H1 (cell line): ENCODE results near the gene VIT. TPM values are rescaled to one million over a fixed set of nuclear protein-coding genes. Genes with fewer than 3 reads are reported as not detected.

Experiments
- CTCF ChIA-PET: fragments of 300-600 bp; sonication (Branson Sonifier 250); formaldehyde crosslinking; loops from one replicate; lab custom pipeline; 2021; ENCODE audit not compliant: partially characterized antibody; lab: Charles Lee
- POLR2A ChIA-PET: fragments of 300-600 bp; sonication (Branson Sonifier 250); formaldehyde crosslinking; loops from one replicate; lab custom pipeline; 2021; ENCODE audit warnings: inconsistent platforms; ENCODE audit not compliant: partially characterized antibody; lab: Charles Lee
- DNase-seq, 2 experiments: peaks; one replicate each; pipeline versions ENCODE4 v3.0.0 to v3.0.0-alpha.2; 2010 to 2022; ENCODE audit warnings: low spot score in 2 of 2, low read depth in 1 of 2, mixed read lengths in 1 of 2
- FAIRE-seq: peaks from 2 replicates; lab custom pipeline; 2011; peaks lifted over from hg19 to GRCh38; lab: Jason Lieb, UNC
- H2AFZ ChIP-seq: 2 replicates; pipeline ENCODE4 v1.8.1; 2012; ENCODE audit warnings: low read length, inconsistent platforms
- H2AK5ac ChIP-seq: 2 replicates; pipeline ENCODE4 v1.6.1; 2013; ENCODE audit warnings: low read depth, low read length
- H2BK120ac ChIP-seq: replicated peaks from 2 replicates; pipeline ENCODE3; 2013; ENCODE audit warnings: low read depth, low read length, inconsistent platforms
- H2BK12ac ChIP-seq: 2 replicates; pipeline ENCODE4 v1.6.1; 2013; ENCODE audit warnings: low read depth, low read length
- H2BK15ac ChIP-seq: 2 replicates; pipeline ENCODE4 v1.6.1; 2013; ENCODE audit warnings: low read length
- H2BK20ac ChIP-seq: 2 replicates; pipeline ENCODE4 v1.6.1; 2013; ENCODE audit warnings: low read length
- H2BK5ac ChIP-seq: 2 replicates; pipeline ENCODE4 v1.6.1; 2013; ENCODE audit warnings: low read depth, low read length
- H3K14ac ChIP-seq: 2 replicates; pipeline ENCODE4 v1.6.1; 2013; ENCODE audit warnings: inconsistent platforms; ENCODE audit not compliant: insufficient read length
- H3K18ac ChIP-seq: 2 replicates; pipeline ENCODE4 v1.6.1; 2013; ENCODE audit warnings: low read length; ENCODE audit errors: extremely low read depth
- H3K23ac ChIP-seq: 2 replicates; pipeline ENCODE4 v1.6.1; 2013; ENCODE audit warnings: inconsistent platforms; ENCODE audit not compliant: insufficient read length
- H3K23me2 ChIP-seq: 2 replicates; pipeline ENCODE4 v1.6.1; 2013; ENCODE audit warnings: low read depth, low read length
- H3K27ac ChIP-seq: 2 replicates; pipeline ENCODE4 v1.6.1; 2011; ENCODE audit warnings: low read depth, low read length, inconsistent platforms
- H3K27me3 ChIP-seq, 4 experiments: replicated peaks in 1 of 4; 1 replicate in 1 of 4; 2 replicates in 3 of 4; pipeline versions ENCODE4 v1.6.1 to v1.8.1; 2011 to 2013; ENCODE audit warnings: low read length in 3 of 4, mild to moderate bottlenecking in 3 of 4, inconsistent platforms in 2 of 4, mixed read lengths in 2 of 4, moderate library complexity in 1 of 4; ENCODE audit not compliant: control insufficient read depth in 3 of 4, insufficient read depth in 3 of 4; ENCODE audit errors: extremely low read depth in 1 of 4
- H3K36me3 ChIP-seq, 4 experiments: 2 replicates each; pipeline versions ENCODE4 v1.6.1 to v1.8.1; 2011 to 2013; ENCODE audit warnings: mild to moderate bottlenecking in 4 of 4, low read length in 3 of 4, moderate library complexity in 2 of 4, control low read depth in 1 of 4, inconsistent platforms in 1 of 4; ENCODE audit not compliant: insufficient read depth in 4 of 4, control insufficient read depth in 2 of 4
- H3K4ac ChIP-seq: replicated peaks from 2 replicates; pipeline ENCODE3; 2013; ENCODE audit warnings: low read length, low read depth, mixed read lengths, inconsistent platforms; ENCODE audit not compliant: insufficient read length
- H3K4me1 ChIP-seq, 4 experiments: replicated peaks in 1 of 4; 1 replicate in 1 of 4; 2 replicates in 3 of 4; pipeline versions ENCODE4 v1.6.1 to v1.8.1; 2011 to 2013; ENCODE audit warnings: low read length in 3 of 4, inconsistent platforms in 2 of 4, mixed read lengths in 1 of 4; ENCODE audit not compliant: insufficient read depth in 4 of 4, control insufficient read depth in 3 of 4
- H3K4me2 ChIP-seq, 2 experiments: 2 replicates each; pipeline versions ENCODE4 v1.6.1 to v1.8.1; 2011 to 2013; ENCODE audit warnings: low read depth in 2 of 2, low read length in 2 of 2, control low read depth in 1 of 2, inconsistent platforms in 1 of 2, mild to moderate bottlenecking in 1 of 2; ENCODE audit not compliant: insufficient read depth in 1 of 2
- H3K4me3 ChIP-seq, 4 experiments: fragments of 200-600, 300-600 bp in 1 of 4; sonication (generic), shearing (Covaris generic), sonication (Bioruptor Twin) in 1 of 4; 2 replicates each; pipeline versions ENCODE4 v1.5.1 to v1.8.1; 2011 to 2016; ENCODE audit warnings: low read length in 4 of 4, low read depth in 3 of 4, control low read depth in 2 of 4, inconsistent platforms in 2 of 4, mild to moderate bottlenecking in 2 of 4, mixed read lengths in 1 of 4, moderate library complexity in 1 of 4; ENCODE audit not compliant: insufficient read depth in 2 of 4; ENCODE audit errors: extremely low read depth in 1 of 4
- H3K56ac ChIP-seq: replicated peaks from 2 replicates; pipeline ENCODE3; 2013; ENCODE audit warnings: low read depth, mild to moderate bottlenecking, mixed read lengths, low read length, inconsistent platforms; ENCODE audit not compliant: insufficient read length
- H3K79me1 ChIP-seq: 2 replicates; pipeline ENCODE4 v1.6.1; 2013; ENCODE audit warnings: low read depth, low read length, control low read depth
- H3K79me2 ChIP-seq, 2 experiments: 2 replicates each; pipeline versions ENCODE4 v1.6.1 to v1.8.1; 2012 to 2013; ENCODE audit warnings: low read length in 2 of 2, mild to moderate bottlenecking in 2 of 2, inconsistent platforms in 1 of 2; ENCODE audit not compliant: insufficient read depth in 2 of 2, control insufficient read depth in 1 of 2
- H3K9ac ChIP-seq, 4 experiments: replicated peaks in 1 of 4; 1 replicate in 1 of 4; 2 replicates in 3 of 4; pipeline versions ENCODE4 v1.6.1 to v1.8.1; 2011 to 2013; ENCODE audit warnings: low read depth in 3 of 4, low read length in 3 of 4, control low read depth in 2 of 4, mild to moderate bottlenecking in 2 of 4, moderate library complexity in 2 of 4, inconsistent platforms in 1 of 4; ENCODE audit errors: extremely low read depth in 1 of 4
- H3K9me3 ChIP-seq, 2 experiments: 2 replicates each; pipeline versions ENCODE4 v1.6.1 to v1.8.1; 2012 to 2013; ENCODE audit warnings: mild to moderate bottlenecking in 2 of 2, moderate library complexity in 2 of 2, control low read depth in 1 of 2, inconsistent platforms in 1 of 2, low read depth in 1 of 2, low read length in 1 of 2, mixed read lengths in 1 of 2; ENCODE audit not compliant: insufficient read depth in 2 of 2
- H4K20me1 ChIP-seq, 2 experiments: replicated peaks in 1 of 2; 2 replicates each; pipeline versions ENCODE3 to v1.8.1; 2011 to 2013; ENCODE audit warnings: inconsistent platforms in 2 of 2, low read length in 2 of 2, mild to moderate bottlenecking in 1 of 2; ENCODE audit not compliant: insufficient read depth in 2 of 2, control insufficient read depth in 1 of 2
- H4K5ac ChIP-seq: 2 replicates; pipeline ENCODE4 v1.6.1; 2013; ENCODE audit warnings: low read length, low read depth, mixed read lengths, inconsistent platforms; ENCODE audit not compliant: insufficient read length
- H4K8ac ChIP-seq: 2 replicates; pipeline ENCODE4 v1.8.0; 2013; ENCODE audit warnings: mild to moderate bottlenecking, moderate library complexity, low read length, inconsistent platforms; ENCODE audit not compliant: insufficient read depth; ENCODE audit errors: extremely low read depth
- H4K91ac ChIP-seq: replicated peaks from 2 replicates; pipeline ENCODE3; 2013; ENCODE audit warnings: low read length, mixed read lengths, inconsistent platforms; ENCODE audit not compliant: insufficient read length
- FOSL1 ChIP-seq: IDR thresholded peaks from 2 replicates; pipeline ENCODE4 v1.6.1; 2011; ENCODE audit warnings: mild to moderate bottlenecking, low read depth, low read length, moderate library complexity; ENCODE audit not compliant: insufficient read depth
- SP4 ChIP-seq: IDR thresholded peaks from 2 replicates; pipeline ENCODE4 v1.6.1; 2012; ENCODE audit warnings: low read length, inconsistent platforms
- TBP ChIP-seq: IDR thresholded peaks from 2 replicates; pipeline ENCODE4 v1.6.1; 2011; ENCODE audit warnings: low read depth, low read length, improper control_type of control experiment
- WGBS, 2 experiments: shearing (Covaris generic) in 1 of 2; methylation state at CpG; one replicate each; pipeline versions ENCODE4 v1.1.6 to v1.1.7; 2013 to 2015; ENCODE audit warnings: low lambda C conversion rate in 2 of 2, mixed read lengths in 2 of 2, inconsistent platforms in 1 of 2, low coverage in 1 of 2, missing lambda C conversion rate in 1 of 2; ENCODE audit not compliant: insufficient replicate concordance in 2 of 2, insufficient coverage in 1 of 2, insufficient read length in 1 of 2; ENCODE audit errors: extremely low coverage in 1 of 2, missing lambda C conversion rate in 1 of 2; 5-methylcytosine and 5-hydroxymethylcytosine counted together
- polyA plus RNA-seq, 7 experiments: library from polyadenylated mRNA; depleted of rRNA in 3 of 7; stranded (reverse) in 5 of 7; unstranded in 2 of 7; fragments of >200 nt in 5 of 7; fragments of 200-250 nt in 2 of 7; gene quantifications; 1 replicate in 5 of 7; 2 replicates in 1 of 7; 4 replicates in 1 of 7; pipeline versions ENCODE4 v1.2.1 to v1.2.3, GENCODE V29; 2011 to 2013; ENCODE audit warnings: missing spikeins in 2 of 7, mixed read lengths in 2 of 7
- total RNA-seq: library from RNA; stranded (reverse); fragmentation: NEBNext Ultra II Directional; extraction: Animal tissue kit (Norgen Biotek cat#: 25700); gene quantifications from 2 replicates; pipeline ENCODE4 v1.2.1, GENCODE V29; 2021

VIT gene
- total and polyA plus RNA-seq, 2 of the 8 experiments (the other 6 are each of a cell fraction or from before 2014, with no cell fraction given), result 0.03 TPM; not detected in 1

DNA sequence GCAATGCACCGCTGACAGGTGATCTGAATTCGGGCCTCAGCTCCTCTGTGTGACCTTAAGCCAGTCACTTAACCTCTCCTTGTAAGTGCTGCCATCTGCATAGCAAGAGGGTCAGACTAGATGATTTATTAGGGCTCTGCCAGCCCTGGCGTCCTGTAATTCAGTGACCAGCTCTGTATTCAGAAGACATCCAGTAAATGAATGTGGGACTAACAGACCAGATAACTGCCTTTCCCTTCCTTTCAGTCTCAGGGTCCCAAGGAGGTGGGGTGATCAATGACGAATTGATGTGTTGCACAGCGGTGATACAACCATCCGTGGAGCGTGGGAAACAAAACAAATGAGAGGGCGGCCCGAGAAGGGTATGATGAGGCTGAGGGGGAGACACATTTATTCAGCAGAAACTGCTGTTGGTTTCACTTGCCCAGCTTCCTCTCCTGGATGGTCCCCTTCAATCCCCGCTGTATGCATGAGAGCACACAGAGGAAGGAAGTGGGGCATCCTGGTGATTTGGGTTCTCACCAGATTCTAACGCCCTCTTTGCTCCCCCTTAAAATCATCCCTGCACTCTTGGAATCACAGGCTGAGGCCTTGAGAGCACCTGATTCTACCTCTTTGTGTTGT, 92.8 kb downstream of the VIT start:
- no peak overlapping the region for H2AK5ac ChIP-seq
- ChIA-PET POLR2A (no interaction called here), CTCF (interaction anchor here (0.6 to 1.6 kb wide), 7 partner anchors 9 to 259 kb away, joined by 3 to 5 read pairs (median 4); no protein-coding TSS in a partner anchor)
- DNase-seq (no peak), FAIRE-seq (no peak)
- H3K36me3 ChIP-seq, result no peaks in the 10 kb centered on the region
- no peak overlapping the region for H3K14ac ChIP-seq
- no peak overlapping the region for H4K8ac ChIP-seq
- H2BK12ac ChIP-seq, result no peak overlapping the region
- no peak overlapping the region for H2BK5ac ChIP-seq
- no peak overlapping the region for H3K56ac ChIP-seq
- no peak overlapping the region for H3K27ac ChIP-seq
- H2BK15ac ChIP-seq, result no peak overlapping the region
- WGBS, 2 experiments, result 92% methylated on average over 11 of the region's 11 CpGs; no CpG with 5 or more reads in 1 of the 2 experiments
- no peak overlapping the region for H4K5ac ChIP-seq
- H3K4me1 ChIP-seq, result peaks cover 0 to 7% (median 2%) of the 10 kb centered on the region in 4 experiments; a peak in 4 of 7 replicates
- H2BK20ac ChIP-seq, result no peak overlapping the region
- no peaks in the 10 kb centered on the region for H3K23me2 ChIP-seq
- H3K4ac ChIP-seq, result no peak overlapping the region
- no peaks in the 10 kb centered on the region for H4K20me1 ChIP-seq
- H3K79me2 ChIP-seq, result no peaks in the 10 kb centered on the region
- no peak overlapping the region for H2BK120ac ChIP-seq
- no peak overlapping the region for H4K91ac ChIP-seq
- H3K18ac ChIP-seq, result no peak overlapping the region
- no peaks in the 10 kb centered on the region for H3K27me3 ChIP-seq
- no peak overlapping the region for H3K9ac ChIP-seq
- no peaks in the 10 kb centered on the region for H3K9me3 ChIP-seq
- H2AFZ ChIP-seq, result peak overlapping the region; percentile 56; the same call in 1 of the 2 replicates
- H3K4me3 ChIP-seq, result no peak overlapping the region
- no peak overlapping the region for H3K23ac ChIP-seq
- no peak overlapping the region for H3K4me2 ChIP-seq
- H3K79me1 ChIP-seq, result no peaks in the 10 kb centered on the region
- TF ChIP-seq SP4, result no peak
- TF ChIP-seq FOSL1, result no peak
- no peak for TF ChIP-seq TBP
